ENCODE measurements around the gene CMSS1.

Gene CMSS1

DNA sequence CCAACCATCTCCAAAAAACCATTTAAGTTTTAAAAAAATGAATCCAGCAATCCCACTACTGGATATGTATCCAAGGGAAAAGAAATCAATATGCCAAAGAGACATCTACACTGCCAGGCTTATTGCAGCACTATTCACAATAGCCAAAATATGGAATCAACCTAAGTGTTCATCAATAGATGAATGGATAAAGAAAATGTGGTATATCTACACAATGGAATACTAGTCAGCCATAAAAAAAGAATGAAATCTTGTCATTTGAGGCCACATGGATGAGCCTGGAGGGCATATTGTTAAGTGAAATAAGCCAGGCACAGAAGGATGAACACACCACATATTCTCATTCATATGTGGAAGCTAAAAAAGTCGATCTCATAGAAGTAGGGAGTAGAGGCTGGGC lies 160.6 kb downstream of the CMSS1 start:
- no peak for TF ChIP-seq SIN3A (IDR thresholded peaks at IDR 0.05; ENCODE audit: borderline replicate concordance, insufficient read depth, low read length)

GRCh38 chr3:99980606-99981005 lies 162.9 kb downstream of the CMSS1 start:
- TF ChIP-seq TAF1 (IDR thresholded peaks at IDR 0.05; ENCODE audit: borderline replicate concordance, insufficient read depth, low read length) (no peak), REST (IDR thresholded peaks at IDR 0.05; ENCODE audit: insufficient read depth in 1 of 2, low read depth in 2 of 2, low read length in 2 of 2) (no peak), FOXP2 (optimal IDR thresholded peaks at IDR 0.05; ENCODE audit: borderline replicate concordance, extremely low read depth, extremely low read length, insufficient read depth) (no peak), POLR2AphosphoS5 (IDR thresholded peaks at IDR 0.05; ENCODE audit: low read depth, low read length) (no peak), SIN3A (IDR thresholded peaks at IDR 0.05; ENCODE audit: borderline replicate concordance, insufficient read depth, low read length) (no peak)

DNA sequence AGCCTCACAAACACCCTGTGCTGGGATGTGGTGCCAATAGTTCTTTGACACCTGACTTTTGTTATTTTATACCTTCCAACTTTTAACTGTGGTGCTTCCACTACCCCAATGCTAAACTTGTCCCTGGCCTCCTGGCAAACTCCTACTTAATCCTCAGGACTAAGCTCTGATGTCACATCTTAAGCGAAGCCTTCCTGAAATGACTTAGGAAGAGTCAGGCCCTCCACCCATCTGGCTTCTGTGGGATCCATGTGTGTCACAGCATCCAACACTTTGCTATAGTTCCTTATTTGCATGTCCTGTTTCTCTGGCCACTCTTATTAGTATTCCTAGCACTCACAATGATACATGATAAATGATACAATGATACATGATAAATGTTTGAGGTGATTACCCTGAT lies 163.5 kb downstream of the CMSS1 start:
- TF ChIP-seq POLR2AphosphoS5 (IDR thresholded peaks at IDR 0.05; ENCODE audit: low read depth, low read length) (no peak), TAF1 (IDR thresholded peaks at IDR 0.05; ENCODE audit: borderline replicate concordance, insufficient read depth, low read length) (no peak), REST (IDR thresholded peaks at IDR 0.05; ENCODE audit: insufficient read depth in 1 of 2, low read depth in 2 of 2, low read length in 2 of 2) (no peak), SIN3A (IDR thresholded peaks at IDR 0.05; ENCODE audit: borderline replicate concordance, insufficient read depth, low read length) (no peak), FOXP2 (optimal IDR thresholded peaks at IDR 0.05; ENCODE audit: borderline replicate concordance, extremely low read depth, extremely low read length, insufficient read depth) (no peak)

GRCh38 chr3:99982650-99983049 lies 165.0 kb downstream of the CMSS1 start:
- no peak for TF ChIP-seq POLR2AphosphoS5 (IDR thresholded peaks at IDR 0.05; ENCODE audit: low read depth, low read length)
- TF ChIP-seq FOXP2 (optimal IDR thresholded peaks at IDR 0.05; ENCODE audit: borderline replicate concordance, extremely low read depth, extremely low read length, insufficient read depth), result no peak

GRCh38 chr3:99984139-99984538 lies 166.5 kb downstream of the CMSS1 start:
- TF ChIP-seq SIN3A (IDR thresholded peaks at IDR 0.05; ENCODE audit: borderline replicate concordance, insufficient read depth, low read length), result no peak

- TF ChIP-seq REST (IDR thresholded peaks at IDR 0.05; ENCODE audit: insufficient read depth in 1 of 2, low read depth in 2 of 2, low read length in 2 of 2), result no peak
- no peak for TF ChIP-seq FOXP2 (optimal IDR thresholded peaks at IDR 0.05; ENCODE audit: borderline replicate concordance, extremely low read depth, extremely low read length, insufficient read depth)
- no peak for TF ChIP-seq SIN3A (IDR thresholded peaks at IDR 0.05; ENCODE audit: borderline replicate concordance, insufficient read depth, low read length)
- TF ChIP-seq TAF1 (IDR thresholded peaks at IDR 0.05; ENCODE audit: borderline replicate concordance, insufficient read depth, low read length), result no peak
- no peak for TF ChIP-seq POLR2AphosphoS5 (IDR thresholded peaks at IDR 0.05; ENCODE audit: low read depth, low read length)
Measured at GRCh38 chr3:99984668-99985067, 167.0 kb downstream of the CMSS1 start.

DNA sequence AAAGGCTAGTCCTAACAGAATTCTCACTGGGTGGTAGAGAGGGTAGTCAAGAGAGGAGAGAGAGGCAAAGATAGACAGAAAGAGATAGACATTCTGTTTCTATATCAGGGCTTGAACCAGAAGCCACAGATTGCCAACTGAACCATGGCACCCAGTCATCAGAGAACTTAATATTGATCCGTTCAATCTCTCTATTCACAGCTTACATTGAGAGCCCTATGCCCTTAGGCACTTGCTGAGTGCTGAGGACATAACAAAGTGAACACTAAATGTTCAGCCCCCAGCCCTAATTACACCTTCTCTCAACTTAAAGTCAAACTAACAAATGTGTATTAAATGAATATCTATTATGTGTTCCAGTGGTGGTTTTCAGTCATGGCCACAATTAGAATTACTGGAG lies 172.5 kb downstream of the CMSS1 start:
- no peak for TF ChIP-seq REST (IDR thresholded peaks at IDR 0.05; ENCODE audit: insufficient read depth in 1 of 2, low read depth in 2 of 2, low read length in 2 of 2)
- no peak for TF ChIP-seq FOXP2 (optimal IDR thresholded peaks at IDR 0.05; ENCODE audit: borderline replicate concordance, extremely low read depth, extremely low read length, insufficient read depth)
- no peak for TF ChIP-seq POLR2AphosphoS5 (IDR thresholded peaks at IDR 0.05; ENCODE audit: low read depth, low read length)
- no peak for TF ChIP-seq TAF1 (IDR thresholded peaks at IDR 0.05; ENCODE audit: borderline replicate concordance, insufficient read depth, low read length)
- no peak for TF ChIP-seq SIN3A (IDR thresholded peaks at IDR 0.05; ENCODE audit: borderline replicate concordance, insufficient read depth, low read length)
